ENCODE results near the gene SMIM23.

Gene SMIM23

GRCh38 chr5:171766875-171767274, 18.7 kb upstream of the SMIM23 start:
- no peak for TF ChIP-seq CTCF (IDR thresholded peaks at IDR 0.05; ENCODE audit: low read depth, low read length)
- no peak for DNase-seq (ENCODE audit: low read depth, low spot score)
- in situ Hi-C loops (cut with HindIII; ENCODE audit: low sequenced_read_pairs) = no loop called here
- no peak overlapping the region for H3K4me3 ChIP-seq (ENCODE audit: low read depth, low read length)

DNA sequence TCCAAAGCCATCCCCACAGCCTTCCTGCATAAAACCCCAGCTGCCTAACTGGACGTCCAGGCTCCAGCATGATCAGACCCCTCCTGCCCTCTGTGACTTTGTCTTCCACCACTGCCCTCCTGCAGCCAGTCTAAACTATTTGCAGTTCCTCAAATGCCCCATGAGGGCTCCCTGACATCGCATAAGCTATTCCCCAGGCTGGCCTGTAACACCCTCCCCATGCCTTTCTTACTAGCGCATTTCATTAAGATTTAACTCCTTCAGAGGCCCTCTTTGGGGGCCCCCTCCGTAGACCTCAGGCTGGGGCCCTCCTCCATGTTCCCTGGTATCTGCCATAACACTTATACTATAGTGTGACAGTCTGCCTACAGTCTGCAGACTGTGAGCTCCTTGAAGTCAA, 15.5 kb upstream of the SMIM23 start:
- TF ChIP-seq CTCF (IDR thresholded peaks at IDR 0.05; ENCODE audit: low read depth, low read length) = no peak
- in situ Hi-C loops (cut with HindIII; ENCODE audit: low sequenced_read_pairs) = no loop called here
- no peak for DNase-seq (ENCODE audit: low read depth, low spot score)
- H3K4me3 ChIP-seq (ENCODE audit: low read depth, low read length) = no peak overlapping the region

DNA sequence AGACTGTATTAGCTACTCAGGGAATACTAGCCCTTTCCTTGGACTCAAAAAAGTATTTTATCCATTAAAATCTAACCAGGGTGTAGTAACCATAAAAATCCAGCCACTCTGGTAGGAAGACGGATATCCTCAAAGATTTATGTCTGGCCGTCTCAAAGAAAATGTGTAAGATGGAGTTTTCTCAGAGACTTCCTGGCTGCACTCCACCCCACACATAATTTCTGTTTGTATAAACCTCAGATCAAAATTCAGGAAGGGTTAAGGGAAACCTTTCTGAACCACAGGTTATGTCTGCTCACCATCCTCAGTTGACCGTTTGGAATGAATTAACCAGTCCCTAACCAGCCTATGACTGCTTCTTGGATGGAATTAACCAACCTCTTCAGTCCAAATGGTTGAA, 13.8 kb upstream of the SMIM23 start:
- no peak for TF ChIP-seq CTCF (IDR thresholded peaks at IDR 0.05; ENCODE audit: low read depth, low read length)
- no peak overlapping the region for H3K4me3 ChIP-seq (ENCODE audit: low read depth, low read length)

DNA sequence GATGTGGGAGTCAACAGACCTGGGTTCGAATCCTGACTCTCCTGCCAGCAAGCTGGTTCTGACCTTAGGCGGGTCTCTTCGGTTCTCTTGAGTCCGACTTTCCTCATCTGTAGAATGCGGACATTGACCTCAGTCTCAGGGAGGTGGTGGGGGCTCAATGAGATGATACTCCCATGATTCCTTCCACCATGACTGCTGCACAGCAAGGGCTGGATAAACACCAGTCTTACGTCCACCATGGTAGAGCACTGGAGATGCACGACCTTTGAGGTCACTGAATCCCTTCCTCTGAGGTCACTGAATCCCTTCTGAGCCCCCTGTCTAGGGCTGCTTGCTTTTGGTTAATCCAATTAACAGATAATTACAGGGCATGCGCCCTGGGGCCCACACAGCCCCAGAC, 12.5 kb upstream of the SMIM23 start:
- no peak for TF ChIP-seq CTCF (IDR thresholded peaks at IDR 0.05; ENCODE audit: low read depth, low read length)
- no peak overlapping the region for H3K4me3 ChIP-seq (ENCODE audit: low read depth, low read length)
- DNase-seq (ENCODE audit: low read depth, low spot score) = no peak
- in situ Hi-C loops (cut with HindIII; ENCODE audit: low sequenced_read_pairs) = no loop called here

More for the DNA sequence above, 13.8 kb upstream of the SMIM23 start:
- in situ Hi-C loops (cut with HindIII; ENCODE audit: low sequenced_read_pairs) = no loop called here
- no peak for DNase-seq (ENCODE audit: low read depth, low spot score)

DNA sequence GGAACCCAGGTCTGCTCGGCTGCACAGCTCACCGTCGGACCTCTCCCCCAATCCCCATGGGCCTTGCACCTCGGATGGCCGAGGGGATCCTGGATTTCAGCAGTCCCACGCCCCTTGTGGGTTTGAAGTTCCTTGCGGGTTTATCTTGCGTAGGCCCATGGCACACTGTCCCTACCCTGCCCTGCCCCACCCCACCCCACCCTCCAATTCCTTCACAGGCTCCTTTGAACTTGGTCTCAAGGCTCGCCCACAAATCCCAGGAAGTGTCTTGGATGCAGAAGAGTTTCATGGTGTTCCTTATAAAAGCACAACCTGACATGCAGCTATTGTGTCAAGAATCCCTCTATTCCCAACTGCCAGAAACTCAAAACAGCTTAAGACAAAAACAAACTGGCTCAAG, 11.2 kb upstream of the SMIM23 start:
- DNase-seq (ENCODE audit: low read depth, low spot score) = no peak
- no peak overlapping the region for H3K4me3 ChIP-seq (ENCODE audit: low read depth, low read length)
- no peak for TF ChIP-seq CTCF (IDR thresholded peaks at IDR 0.05; ENCODE audit: low read depth, low read length)
- in situ Hi-C loops (cut with HindIII; ENCODE audit: low sequenced_read_pairs) = no loop called here

GRCh38 chr5:171776213-171776612, 9.4 kb upstream of the SMIM23 start:
- DNase-seq (ENCODE audit: low read depth, low spot score) = no peak
- H3K4me3 ChIP-seq (ENCODE audit: low read depth, low read length) = no peak overlapping the region
- TF ChIP-seq CTCF (IDR thresholded peaks at IDR 0.05; ENCODE audit: low read depth, low read length) = no peak
- in situ Hi-C loops (cut with HindIII; ENCODE audit: low sequenced_read_pairs) = no loop called here
